ENCODE results near the gene C9orf78. TPM values are rescaled to one million over a fixed set of nuclear protein-coding genes. Genes with fewer than 3 reads are reported as not detected.
A peak's percentile ranks its signal among the peaks of the same experiment; 100 is the strongest.

C9orf78 gene
- total RNA-seq (10 to 100 TPM; 37.2 to 64.6 TPM), polyA plus RNA-seq (10 to 100 TPM; 31.1 to 84.2 TPM)

DNA sequence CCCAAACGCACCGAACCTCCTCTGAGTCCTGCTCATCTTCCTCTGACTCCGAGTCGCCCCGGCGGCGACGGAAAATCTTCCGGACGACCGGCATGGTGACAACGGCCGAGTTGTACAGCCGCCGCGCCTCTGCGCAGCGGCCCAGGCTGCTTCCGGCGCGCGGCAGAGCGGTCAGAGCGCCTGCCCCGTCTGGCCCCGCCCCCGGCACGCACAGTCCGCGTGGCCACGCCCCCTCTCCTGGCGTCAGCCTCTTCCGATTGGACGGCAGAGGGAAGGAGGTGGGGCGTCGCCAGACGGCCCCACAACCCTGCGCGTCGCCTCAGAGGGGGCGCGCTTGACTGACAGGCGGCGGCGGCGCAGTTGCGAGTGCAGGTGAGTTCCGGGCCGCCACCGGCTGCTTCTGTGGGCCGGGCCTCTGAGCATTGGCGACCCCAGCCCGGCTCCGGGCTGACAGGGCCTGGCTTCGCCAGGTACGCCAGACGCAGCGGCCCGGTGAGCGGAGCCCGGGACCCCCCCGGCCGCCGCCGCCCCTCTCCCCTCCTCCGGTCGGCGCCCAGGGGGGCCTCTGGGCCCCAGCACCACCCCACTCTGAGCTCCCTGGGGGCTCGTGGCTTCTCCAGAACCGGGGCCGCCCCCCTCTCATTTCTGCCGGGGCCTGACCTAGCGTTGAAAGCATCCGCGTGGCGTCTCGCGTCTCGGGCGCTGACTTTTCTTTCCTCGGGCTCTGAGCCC is at the start of gene C9orf78, which contains the start of gene USP20:
TSS of gene C9orf78 (minus strand) at position 148 of the 732 bp plus-strand sequence. CDS start at position 94, 54 bp downstream.
TSS of gene USP20 (plus strand) at position 331 of the 732 bp plus-strand sequence. CDS start 17,098 bp downstream, outside the sequence.
- Histone ChIP-seq H3K4me1 (ENCODE audit: control insufficient read depth in 4 of 4, insufficient read depth in 4 of 4, low read length in 3 of 4) (peaks cover 0 to 24% (median 19%) of the 10 kb centered on the region in 4 donors), H3K9me3 (ENCODE audit: control insufficient read depth in 4 of 4, low read length in 3 of 4) (no peaks in the 10 kb centered on the region), H3K27ac (ENCODE audit: low read depth in 1 of 2, low read length in 2 of 2) (peak within 1 kb of the TSS; percentile 49 to 55), H3K36me3 (ENCODE audit: control insufficient read depth in 4 of 4, insufficient read depth in 3 of 4, low read depth in 1 of 4, low read length in 3 of 4) (peaks cover 4 to 22% (median 20%) of the 10 kb centered on the region in 4 donors), H3K9ac (ENCODE audit: low read depth in 1 of 2, low read length in 2 of 2) (peak within 1 kb of the TSS; percentile 76 to 84), H3K27me3 (ENCODE audit: control insufficient read depth in 4 of 4, insufficient read depth in 4 of 4, low read length in 3 of 4) (no peaks in the 10 kb centered on the region), H3K4me3 (ENCODE audit: low read depth in 1 of 3, low read length in 3 of 3) (peak within 1 kb of the TSS; percentile 86 to 99 (median 94))
- under 1% methylated on average over 81 of the region's 81 CpGs for WGBS
- TF ChIP-seq YY1 (IDR thresholded peaks at IDR 0.05): peak; percentile 47
- TF ChIP-seq GABPA (IDR thresholded peaks at IDR 0.05 in 1 of 2, conservative IDR thresholded peaks at IDR 0.05 in 1 of 2): peak; percentile 43 to 88
- no peak for TF ChIP-seq NR2F2 (IDR thresholded peaks at IDR 0.05)
- no peak for TF ChIP-seq ATF3 (IDR thresholded peaks at IDR 0.05)
- TF ChIP-seq SP1 (IDR thresholded peaks at IDR 0.05): peak; percentile 67
- peak in 1 of 2 donors; percentile 75 for TF ChIP-seq EGR1 (IDR thresholded peaks at IDR 0.05; ENCODE audit: low read depth in 2 of 2)
- TF ChIP-seq RAD21 (IDR thresholded peaks at IDR 0.05): peak in 1 of 2 donors; percentile 25
- peak; percentile 98 for DNase-seq (ENCODE audit: low spot score)

- DNase-seq (ENCODE audit: low spot score): peak; percentile 93
- H3K4me1 ChIP-seq (ENCODE audit: control insufficient read depth in 4 of 4, insufficient read depth in 4 of 4, low read length in 3 of 4): peaks cover 5 to 31% (median 19%) of the 10 kb centered on the region in 4 donors
- no peaks in the 10 kb centered on the region for H3K9me3 ChIP-seq (ENCODE audit: control insufficient read depth in 4 of 4, low read length in 3 of 4)
- H3K27me3 ChIP-seq (ENCODE audit: control insufficient read depth in 4 of 4, insufficient read depth in 4 of 4, low read length in 3 of 4): no peaks in the 10 kb centered on the region
- 10% methylated on average over 24 of the region's 24 CpGs for WGBS
- peaks cover 0 to 26% (median 5%) of the 10 kb centered on the region in 4 donors for H3K36me3 ChIP-seq (ENCODE audit: control insufficient read depth in 4 of 4, insufficient read depth in 3 of 4, low read depth in 1 of 4, low read length in 3 of 4)
- peak overlapping the region; percentile 47 to 62 for H3K27ac ChIP-seq (ENCODE audit: low read depth in 1 of 2, low read length in 2 of 2)
- TF ChIP-seq, protein P1, sequence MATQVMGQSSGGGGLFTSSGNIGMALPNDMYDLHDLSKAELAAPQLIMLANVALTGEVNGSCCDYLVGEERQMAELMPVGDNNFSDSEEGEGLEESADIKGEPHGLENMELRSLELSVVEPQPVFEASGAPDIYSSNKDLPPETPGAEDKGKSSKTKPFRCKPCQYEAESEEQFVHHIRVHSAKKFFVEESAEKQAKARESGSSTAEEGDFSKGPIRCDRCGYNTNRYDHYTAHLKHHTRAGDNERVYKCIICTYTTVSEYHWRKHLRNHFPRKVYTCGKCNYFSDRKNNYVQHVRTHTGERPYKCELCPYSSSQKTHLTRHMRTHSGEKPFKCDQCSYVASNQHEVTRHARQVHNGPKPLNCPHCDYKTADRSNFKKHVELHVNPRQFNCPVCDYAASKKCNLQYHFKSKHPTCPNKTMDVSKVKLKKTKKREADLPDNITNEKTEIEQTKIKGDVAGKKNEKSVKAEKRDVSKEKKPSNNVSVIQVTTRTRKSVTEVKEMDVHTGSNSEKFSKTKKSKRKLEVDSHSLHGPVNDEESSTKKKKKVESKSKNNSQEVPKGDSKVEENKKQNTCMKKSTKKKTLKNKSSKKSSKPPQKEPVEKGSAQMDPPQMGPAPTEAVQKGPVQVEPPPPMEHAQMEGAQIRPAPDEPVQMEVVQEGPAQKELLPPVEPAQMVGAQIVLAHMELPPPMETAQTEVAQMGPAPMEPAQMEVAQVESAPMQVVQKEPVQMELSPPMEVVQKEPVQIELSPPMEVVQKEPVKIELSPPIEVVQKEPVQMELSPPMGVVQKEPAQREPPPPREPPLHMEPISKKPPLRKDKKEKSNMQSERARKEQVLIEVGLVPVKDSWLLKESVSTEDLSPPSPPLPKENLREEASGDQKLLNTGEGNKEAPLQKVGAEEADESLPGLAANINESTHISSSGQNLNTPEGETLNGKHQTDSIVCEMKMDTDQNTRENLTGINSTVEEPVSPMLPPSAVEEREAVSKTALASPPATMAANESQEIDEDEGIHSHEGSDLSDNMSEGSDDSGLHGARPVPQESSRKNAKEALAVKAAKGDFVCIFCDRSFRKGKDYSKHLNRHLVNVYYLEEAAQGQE (IDR thresholded peaks at IDR 0.05): no peak
- TF ChIP-seq RAD21 (IDR thresholded peaks at IDR 0.05): peak in 1 of 2 donors; percentile 38
- peak overlapping the region; percentile 47 to 55 for H3K9ac ChIP-seq (ENCODE audit: low read depth in 1 of 2, low read length in 2 of 2)
- peak overlapping the region; percentile 18 to 58 (median 37) for H3K4me3 ChIP-seq (ENCODE audit: low read depth in 1 of 3, low read length in 3 of 3)
Observed at GRCh38 chr9:129884220-129885017, 49.3 kb upstream of the C9orf78 start.

- peaks cover 0 to 32% (median 6%) of the 10 kb centered on the region in 4 donors for H3K36me3 ChIP-seq (ENCODE audit: control insufficient read depth in 4 of 4, insufficient read depth in 3 of 4, low read depth in 1 of 4, low read length in 3 of 4)
- H3K27ac ChIP-seq (ENCODE audit: low read depth in 1 of 2, low read length in 2 of 2): no peak overlapping the region
- TF ChIP-seq FOXA2 (IDR thresholded peaks at IDR 0.05): no peak
- TF ChIP-seq EGR1 (IDR thresholded peaks at IDR 0.05; ENCODE audit: low read depth in 2 of 2): no peak
- TF ChIP-seq ZBTB33 (IDR thresholded peaks at IDR 0.05): no peak
- TF ChIP-seq NR2F2 (IDR thresholded peaks at IDR 0.05): no peak
- TF ChIP-seq HNF4G (IDR thresholded peaks at IDR 0.05): no peak
- TF ChIP-seq CTCF (IDR thresholded peaks at IDR 0.05; ENCODE audit: low read depth, low read length, missing input control): no peak
- no peak for TF ChIP-seq GABPA (IDR thresholded peaks at IDR 0.05 in 1 of 2, conservative IDR thresholded peaks at IDR 0.05 in 1 of 2)
Observed at GRCh38 chr9:129881547-129882324, 46.7 kb upstream of the C9orf78 start.

More at GRCh38 chr9:129881547-129882324, 46.7 kb upstream of the C9orf78 start:
- Histone ChIP-seq H3K9ac (ENCODE audit: low read depth in 1 of 2, low read length in 2 of 2) (no peak overlapping the region), H3K27me3 (ENCODE audit: control insufficient read depth in 4 of 4, insufficient read depth in 4 of 4, low read length in 3 of 4) (no peaks in the 10 kb centered on the region), H3K9me3 (ENCODE audit: control insufficient read depth in 4 of 4, low read length in 3 of 4) (no peaks in the 10 kb centered on the region), H3K4me3 (ENCODE audit: low read depth in 1 of 3, low read length in 3 of 3) (no peak overlapping the region), H3K4me1 (ENCODE audit: control insufficient read depth in 4 of 4, insufficient read depth in 4 of 4, low read length in 3 of 4) (peaks cover 5 to 29% (median 19%) of the 10 kb centered on the region in 4 donors)
- no peak for DNase-seq (ENCODE audit: low spot score)
- WGBS: 91% methylated on average over 19 of the region's 19 CpGs

Data from liver (tissue), 9 donors.